Coronary artery (tissue), 2 donors: ENCODE data around the gene SLC25A13.

Experiments
- DNase-seq: peaks from one replicate; pipeline ENCODE4 v3.0.0-alpha.2; 2017; ENCODE audit warnings: low spot score
- H3K27ac ChIP-seq, 2 donors: fragments of 200-600 bp; sonication (generic); one replicate each; pipeline ENCODE4 v1.5.1; 2016 to 2019
- H3K4me3 ChIP-seq: fragments of 200-600 bp; sonication (generic); 2 replicates; pipeline ENCODE4 v1.5.1; 2016; ENCODE audit warnings: mild to moderate bottlenecking, moderate library complexity
- CTCF ChIP-seq: fragments of 200-600 bp; sonication (generic); IDR thresholded peaks from one replicate; pipeline ENCODE4 v1.5.1; 2019; ENCODE audit warnings: antibody characterized with exemption

Gene SLC25A13

GRCh38 chr7:96182424-96183158, 139.3 kb downstream of the SLC25A13 start:
- H3K27ac ChIP-seq = no peak overlapping the region
- no peak for TF ChIP-seq CTCF
- no peak overlapping the region for H3K4me3 ChIP-seq
- DNase-seq = no peak

GRCh38 chr7:96181174-96181573, 140.7 kb downstream of the SLC25A13 start:
- Histone ChIP-seq H3K4me3 (no peak overlapping the region), H3K27ac (no peak overlapping the region)
- DNase-seq = no peak
- no peak for TF ChIP-seq CTCF

GRCh38 chr7:96179837-96180236, 142.1 kb downstream of the SLC25A13 start:
- Histone ChIP-seq H3K27ac (no peak overlapping the region), H3K4me3 (no peak overlapping the region)
- DNase-seq = no peak
- TF ChIP-seq CTCF = no peak

GRCh38 chr7:96179341-96179740, 142.6 kb downstream of the SLC25A13 start:
- no peak for TF ChIP-seq CTCF
- H3K4me3 ChIP-seq = no peak overlapping the region
- DNase-seq = no peak
- no peak overlapping the region for H3K27ac ChIP-seq

- DNase-seq = no peak
- TF ChIP-seq CTCF = no peak
- no peak overlapping the region for H3K4me3 ChIP-seq
- H3K27ac ChIP-seq = no peak overlapping the region
Measured at GRCh38 chr7:96178581-96178980, 143.3 kb downstream of the SLC25A13 start.

GRCh38 chr7:96177353-96177752, 144.5 kb downstream of the SLC25A13 start:
- no peak overlapping the region for H3K27ac ChIP-seq
- H3K4me3 ChIP-seq = no peak overlapping the region
- DNase-seq = no peak
- TF ChIP-seq CTCF = no peak

GRCh38 chr7:96174812-96175211, 147.1 kb downstream of the SLC25A13 start:
- DNase-seq = no peak
- Histone ChIP-seq H3K27ac (no peak overlapping the region), H3K4me3 (no peak overlapping the region)
- TF ChIP-seq CTCF = no peak
